ENCODE results near the gene CEP95.

The CEP95 gene

DNA sequence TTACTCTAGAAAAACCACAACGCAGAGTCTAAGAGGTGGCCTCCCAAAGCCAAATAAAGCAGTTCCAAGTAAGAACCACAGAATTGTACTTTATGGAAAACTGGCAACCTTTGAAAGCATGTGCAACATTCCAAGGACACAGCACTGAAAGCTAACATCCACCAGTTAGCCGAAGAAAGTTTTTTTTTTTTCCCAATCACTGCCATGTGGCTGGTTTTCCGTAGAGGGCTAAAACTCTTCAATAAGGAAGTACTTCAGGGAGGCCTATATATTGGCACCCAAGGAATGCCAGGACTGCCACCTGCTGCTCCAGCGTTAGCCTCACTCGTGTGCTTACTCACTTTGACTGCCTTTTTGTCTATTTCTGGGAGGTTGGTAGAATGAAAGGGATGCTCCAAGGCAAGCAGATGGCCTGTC, 25.2 kb downstream of the CEP95 start:
- Histone ChIP-seq H3K4me1 (ENCODE audit: control insufficient read depth, insufficient read depth, low read length) (no peaks in the 10 kb centered on the region), H3K4me3 (ENCODE audit: low read depth, low read length) (no peak overlapping the region), H3K9me3 (ENCODE audit: control insufficient read depth, insufficient read depth, low read depth, low read length) (no peaks in the 10 kb centered on the region), H3K27ac (ENCODE audit: extremely low read depth, low read depth, low read length) (no peak overlapping the region), H3K36me3 (ENCODE audit: control insufficient read depth in 2 of 2, insufficient read depth in 1 of 2, low read length in 2 of 2) (peaks cover 74 to 100% of the 10 kb centered on the region in 2 experiments)
- POLR2A ChIA-PET, result interaction anchor here (0.6 kb wide), 1 partner anchor 25 kb away, joined by 8 read pairs; the partner anchor contains the start of gene CEP95
- CTCF ChIA-PET, result no interaction called here
- TF ChIP-seq ZNF776 (tag by site-specific recombination; IDR thresholded peaks at IDR 0.05; ENCODE audit: borderline replicate concordance) (no peak), ZNF266 (tag by site-specific recombination; IDR thresholded peaks at IDR 0.05; ENCODE audit: low read depth) (no peak), ZNF132 (tag by site-specific recombination; IDR thresholded peaks at IDR 0.05; ENCODE audit: borderline replicate concordance) (no peak), ZNF155 (tag by site-specific recombination; IDR thresholded peaks at IDR 0.05) (no peak)
- TF ChIP-seq, protein P1, sequence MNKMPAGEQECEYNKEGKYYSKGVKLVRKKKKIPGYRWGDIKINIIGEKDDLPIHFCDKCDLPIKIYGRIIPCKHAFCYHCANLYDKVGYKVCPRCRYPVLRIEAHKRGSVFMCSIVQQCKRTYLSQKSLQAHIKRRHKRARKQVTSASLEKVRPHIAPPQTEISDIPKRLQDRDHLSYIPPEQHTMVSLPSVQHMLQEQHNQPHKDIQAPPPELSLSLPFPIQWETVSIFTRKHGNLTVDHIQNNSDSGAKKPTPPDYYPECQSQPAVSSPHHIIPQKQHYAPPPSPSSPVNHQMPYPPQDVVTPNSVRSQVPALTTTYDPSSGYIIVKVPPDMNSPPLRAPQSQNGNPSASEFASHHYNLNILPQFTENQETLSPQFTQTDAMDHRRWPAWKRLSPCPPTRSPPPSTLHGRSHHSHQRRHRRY (tag by site-specific recombination; IDR thresholded peaks at IDR 0.05), result no peak

DNA sequence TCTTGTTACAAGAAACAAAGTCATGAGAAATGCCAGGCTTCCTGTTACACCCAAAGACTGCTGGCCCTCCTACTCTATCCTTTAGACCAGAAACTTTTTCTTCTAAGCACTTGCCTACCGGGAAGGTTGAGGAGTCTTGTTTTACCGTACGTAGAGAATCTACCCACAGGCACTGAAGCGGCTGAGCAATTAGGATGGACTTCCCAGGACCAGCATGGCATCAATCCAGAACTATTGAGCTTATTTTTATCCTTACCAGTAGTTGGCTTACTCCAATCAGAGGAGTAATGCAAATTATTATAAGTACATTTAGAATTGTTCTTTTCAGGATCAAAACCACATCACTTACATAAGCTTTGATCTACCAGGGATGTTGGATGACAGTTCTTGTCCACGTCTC, 25.6 kb downstream of the CEP95 start:
- ChIA-PET CTCF (interaction anchor here (0.8 to 1.8 kb wide), 3 partner anchors 111 to 117 kb away, joined by 3 to 9 read pairs (median 5); no protein-coding TSS in a partner anchor), POLR2A (interaction anchor here (0.6 to 2.9 kb wide), 2 partner anchors 26 to 27 kb away, joined by 8 to 14 read pairs; partner anchors contain the start of genes CEP95 and DDX5)
- no peaks in the 10 kb centered on the region for H3K9me3 ChIP-seq (ENCODE audit: control insufficient read depth, insufficient read depth, low read depth, low read length)
- H3K4me1 ChIP-seq (ENCODE audit: control insufficient read depth, insufficient read depth, low read length), result no peaks in the 10 kb centered on the region
- H3K27ac ChIP-seq (ENCODE audit: extremely low read depth, low read depth, low read length), result no peak overlapping the region
- peaks cover 74 to 100% of the 10 kb centered on the region in 2 experiments for H3K36me3 ChIP-seq (ENCODE audit: control insufficient read depth in 2 of 2, insufficient read depth in 1 of 2, low read length in 2 of 2)
- TF ChIP-seq ZBTB17 (tag by site-specific recombination; IDR thresholded peaks at IDR 0.05), result no peak
- no peak for TF ChIP-seq ZBTB7A (tag by site-specific recombination; IDR thresholded peaks at IDR 0.05; ENCODE audit: low read depth)
- no peak for TF ChIP-seq ZNF16 (tag by site-specific recombination; IDR thresholded peaks at IDR 0.05; ENCODE audit: low read depth)
- TF ChIP-seq, protein P2, sequence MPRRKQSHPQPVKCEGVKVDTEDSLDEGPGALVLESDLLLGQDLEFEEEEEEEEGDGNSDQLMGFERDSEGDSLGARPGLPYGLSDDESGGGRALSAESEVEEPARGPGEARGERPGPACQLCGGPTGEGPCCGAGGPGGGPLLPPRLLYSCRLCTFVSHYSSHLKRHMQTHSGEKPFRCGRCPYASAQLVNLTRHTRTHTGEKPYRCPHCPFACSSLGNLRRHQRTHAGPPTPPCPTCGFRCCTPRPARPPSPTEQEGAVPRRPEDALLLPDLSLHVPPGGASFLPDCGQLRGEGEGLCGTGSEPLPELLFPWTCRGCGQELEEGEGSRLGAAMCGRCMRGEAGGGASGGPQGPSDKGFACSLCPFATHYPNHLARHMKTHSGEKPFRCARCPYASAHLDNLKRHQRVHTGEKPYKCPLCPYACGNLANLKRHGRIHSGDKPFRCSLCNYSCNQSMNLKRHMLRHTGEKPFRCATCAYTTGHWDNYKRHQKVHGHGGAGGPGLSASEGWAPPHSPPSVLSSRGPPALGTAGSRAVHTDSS (tag by site-specific recombination; IDR thresholded peaks at IDR 0.05), result no peak
- no peak for TF ChIP-seq SCRT2 (tag by site-specific recombination; IDR thresholded peaks at IDR 0.05)
- no peak for TF ChIP-seq ZNF311 (tag by site-specific recombination; IDR thresholded peaks at IDR 0.05; ENCODE audit: borderline replicate concordance)
- no peak for TF ChIP-seq ZNF398 (tag by site-specific recombination; IDR thresholded peaks at IDR 0.05)
- TF ChIP-seq ZNF140 (tag by site-specific recombination; IDR thresholded peaks at IDR 0.05), result no peak
- TF ChIP-seq ZNF670 (tag by site-specific recombination; IDR thresholded peaks at IDR 0.05; ENCODE audit: low read depth), result no peak
- TF ChIP-seq WT1 (tag by site-specific recombination; IDR thresholded peaks at IDR 0.05), result no peak
- TF ChIP-seq ZNF514 (tag by site-specific recombination; IDR thresholded peaks at IDR 0.05), result no peak
- TF ChIP-seq ZNF747 (tag by site-specific recombination; IDR thresholded peaks at IDR 0.05), result no peak
- no peak for TF ChIP-seq ZNF121 (tag by site-specific recombination; IDR thresholded peaks at IDR 0.05)
- no peak for TF ChIP-seq OVOL3 (tag by site-specific recombination; IDR thresholded peaks at IDR 0.05)
- TF ChIP-seq BCL11A (tag by site-specific recombination; IDR thresholded peaks at IDR 0.05; ENCODE audit: low read depth), result no peak
- no peak for TF ChIP-seq ZBTB20 (tag by site-specific recombination; IDR thresholded peaks at IDR 0.05)
- TF ChIP-seq ZNF629 (tag by site-specific recombination; IDR thresholded peaks at IDR 0.05), result no peak
- no peak overlapping the region for H3K4me3 ChIP-seq (ENCODE audit: low read depth, low read length)
